PC-3 (cell line): ENCODE measurements around the gene PTRHD1. TPM values are rescaled to one million over a fixed set of nuclear protein-coding genes. Genes with fewer than 3 reads are reported as not detected.
"Not testable (repeated sequence)": the region's sequence is repeated elsewhere in the genome, so short reads cannot be mapped to it uniquely, and the experiment has no call there.

ENCODE experiments used
- ATAC-seq: fragments of 200-7000 bp; cut with Tn5 transposase; 2 replicates; pipeline ENCODE4 v1.9.1; 2020; ENCODE audit warnings: mild to moderate bottlenecking, moderate library complexity
- BruUV-seq: library from RNA; stranded (reverse); fragments of 400-500 nt; replicated peaks from 2 replicates; lab custom pipeline; 2021; lab: Mats Ljungman, UMichigan
- CTCF ChIA-PET: fragments of 300-600 bp; sonication (Branson Sonifier 250); formaldehyde crosslinking; loops from one replicate; lab custom pipeline; 2022; ENCODE audit warnings: antibody characterized with exemption; lab: Charles Lee
- POLR2A ChIA-PET: fragments of 300-600 bp; sonication (Branson Sonifier 250); formaldehyde crosslinking; loops from one replicate; lab custom pipeline; 2022; ENCODE audit warnings: antibody characterized with exemption; ENCODE audit not compliant: unreplicated experiment; lab: Charles Lee
- DNase-seq: peaks from one replicate; pipeline ENCODE4 v3.0.0-alpha.2; 2015
- H2AFZ ChIP-seq: fragments of 300-600 bp; sonication (generic); 2 replicates; pipeline ENCODE4 v1.6.0; 2016; ENCODE audit warnings: antibody characterized with exemption, low read length
- H3F3A ChIP-seq: fragments of 300-600 bp; sonication (generic); one replicate; pipeline ENCODE4 v1.6.0; 2017; ENCODE audit warnings: antibody characterized with exemption, low read length, control low read depth, mild to moderate bottlenecking; ENCODE audit not compliant: unreplicated experiment
- H3K27ac ChIP-seq: fragments of 300-600 bp; sonication (generic); 2 replicates; pipeline ENCODE4 v1.5.1; 2016; ENCODE audit warnings: mild to moderate bottlenecking, low read length
- H3K27me3 ChIP-seq: fragments of 300-600 bp; sonication (generic); 2 replicates; pipeline ENCODE4 v1.6.1; 2016; ENCODE audit warnings: low read length, mixed read lengths
- H3K36me3 ChIP-seq: fragments of 300-600 bp; sonication (generic); 2 replicates; pipeline ENCODE4 v1.6.1; 2016; ENCODE audit warnings: low read depth, mixed run types, low read length, mixed read lengths
- H3K4me1 ChIP-seq: fragments of 300-600 bp; sonication (generic); 2 replicates; pipeline ENCODE4 v1.5.1; 2016; ENCODE audit warnings: low read length; ENCODE audit not compliant: insufficient read depth
- H3K4me2 ChIP-seq: fragments of 300-600 bp; sonication (generic); 2 replicates; pipeline ENCODE4 v1.6.0; 2016; ENCODE audit warnings: low read length
- H3K4me3 ChIP-seq: fragments of 300-600 bp; sonication (generic); 2 replicates; pipeline ENCODE4 v1.5.1; 2016; ENCODE audit warnings: mild to moderate bottlenecking, low read length, mixed read lengths
- H3K79me2 ChIP-seq: fragments of 300-600 bp; sonication (generic); 2 replicates; pipeline ENCODE4 v1.6.1; 2017; ENCODE audit warnings: low read length, mixed read lengths
- H3K9ac ChIP-seq: fragments of 300-600 bp; sonication (generic); 2 replicates; pipeline ENCODE4 v1.6.0; 2016; ENCODE audit warnings: mild to moderate bottlenecking, low read length
- H3K9me2 ChIP-seq: fragments of 300-600 bp; sonication (generic); replicated peaks from 2 replicates; pipeline ENCODE4 v1.6.1; 2016; ENCODE audit warnings: mixed run types, low read length, mixed read lengths
- H3K9me3 ChIP-seq: fragments of 300-600 bp; sonication (generic); 2 replicates; pipeline ENCODE4 v1.6.1; 2016; ENCODE audit warnings: low read length, mixed read lengths
- H4K20me1 ChIP-seq: fragments of 300-600 bp; sonication (generic); 2 replicates; pipeline ENCODE4 v1.6.1; 2016; ENCODE audit warnings: low read length, mixed read lengths
- CTCF ChIP-seq: fragments of 300-600 bp; sonication (generic); conservative IDR thresholded peaks from 2 replicates; pipeline ENCODE4 v1.5.1; 2017; ENCODE audit warnings: antibody characterized with exemption, low read depth, mild to moderate bottlenecking, low read length
- EZH2 ChIP-seq: fragments of 300-600 bp; sonication (generic); IDR thresholded peaks from one replicate; pipeline ENCODE4 v1.6.1; 2017; ENCODE audit warnings: antibody characterized with exemption, mild to moderate bottlenecking, low read length; ENCODE audit not compliant: unreplicated experiment
- EZH2phosphoT487 ChIP-seq: fragments of 300-600 bp; sonication (generic); IDR thresholded peaks from 2 replicates; pipeline ENCODE4 v1.6.1; 2018; ENCODE audit warnings: mild to moderate bottlenecking, antibody characterized with exemption, low read length, borderline replicate concordance
- intact Hi-C: fragments of 100-400 bp; cut with micrococcal nuclease; formaldehyde crosslinking; loops from 2 replicates; pipeline ENCODE4 v1.9.0; 2023
- total RNA-seq: library from RNA; depleted of rRNA; stranded (reverse); fragments of >200 nt; gene quantifications from 2 replicates; pipeline ENCODE4 v1.2.3, GENCODE V29; 2014

PTRHD1 gene
- total RNA-seq, 1 experiment from 2014 or later = 68.6 TPM

GRCh38 chr2:24800487-24800886, 7.3 kb upstream of the PTRHD1 start:
- H3K27me3 ChIP-seq, BruUV-seq, H3K4me1 ChIP-seq, intact Hi-C loops, ATAC-seq, H3K9me3 ChIP-seq, H4K20me1 ChIP-seq, H3F3A ChIP-seq, H3K4me3 ChIP-seq, H3K27ac ChIP-seq, DNase-seq, H3K4me2 ChIP-seq, H3K9ac ChIP-seq, H3K9me2 ChIP-seq, CTCF ChIA-PET, H2AFZ ChIP-seq, POLR2A ChIA-PET: not testable (repeated sequence)
- Histone ChIP-seq H3K36me3 (peaks cover 31% of the 10 kb centered on the region), H3K79me2 (peaks cover 48% of the 10 kb centered on the region)

GRCh38 chr2:24797644-24798043, 4.5 kb upstream of the PTRHD1 start:
- H3K9me3 ChIP-seq = no peaks in the 10 kb centered on the region
- ATAC-seq (no peak), DNase-seq (no peak)
- H3K27ac ChIP-seq = no peak overlapping the region
- H3K4me2 ChIP-seq = no peak overlapping the region
- H4K20me1 ChIP-seq = no peaks in the 10 kb centered on the region
- POLR2A ChIA-PET = no interaction called here
- peaks cover 65% of the 10 kb centered on the region for H3K79me2 ChIP-seq
- intact Hi-C loops = no loop called here
- CTCF ChIA-PET = no interaction called here
- no peak overlapping the region for H2AFZ ChIP-seq
- no TSS peak for BruUV-seq
- H3K9me2 ChIP-seq = no peaks in the 10 kb centered on the region
- TF ChIP-seq CTCF (no peak), EZH2 (no peak)
- H3K4me1 ChIP-seq = peaks cover 12% of the 10 kb centered on the region
- H3K36me3 ChIP-seq = peaks cover 36% of the 10 kb centered on the region
- no peak overlapping the region for H3K4me3 ChIP-seq
- H3K27me3 ChIP-seq = no peaks in the 10 kb centered on the region
- no peak overlapping the region for H3K9ac ChIP-seq
- no peaks in the 10 kb centered on the region for H3F3A ChIP-seq

GRCh38 chr2:24793761-24794435, 707 bp upstream of the PTRHD1 start:
- ChIA-PET POLR2A (interaction anchor here (0.6 kb wide), 3 partner anchors 33 to 391 kb away, joined by 3 to 4 read pairs (median 3); no protein-coding TSS in a partner anchor), CTCF (interaction anchor here (2.7 kb wide), 1 partner anchor 33 kb away, joined by 23 read pairs; no protein-coding TSS in a partner anchor)
- H3K9ac ChIP-seq = peak overlapping the region; percentile 92
- peaks cover 58% of the 10 kb centered on the region for H3K79me2 ChIP-seq
- H4K20me1 ChIP-seq = no peaks in the 10 kb centered on the region
- H3K9me3 ChIP-seq = no peaks in the 10 kb centered on the region
- peaks cover 24% of the 10 kb centered on the region for H3K36me3 ChIP-seq
- peaks cover 23% of the 10 kb centered on the region for H3K4me1 ChIP-seq
- DNase-seq = peak; percentile 41
- no peak for TF ChIP-seq CTCF
- TF ChIP-seq EZH2 = no peak
- TF ChIP-seq EZH2phosphoT487 = no peak
- H3K27me3 ChIP-seq = no peaks in the 10 kb centered on the region
- peak; percentile 9 for ATAC-seq
- H3F3A ChIP-seq = no peaks in the 10 kb centered on the region
- intact Hi-C loops = loop anchor here (1.0 to 5.0 kb wide), 3 partner anchors 12 to 302 kb away; partner anchors contain the start of genes EFR3B and NCOA1
- H3K9me2 ChIP-seq = no peaks in the 10 kb centered on the region
- peak overlapping the region; percentile 88 for H3K4me2 ChIP-seq
- H3K27ac ChIP-seq = peak overlapping the region; percentile 86
- peak overlapping the region; percentile 76 for H3K4me3 ChIP-seq
- peak overlapping the region; percentile 78 for H2AFZ ChIP-seq
- BruUV-seq = TSS peak; percentile 66
